HG03354 (cell line): ENCODE results near the gene MS4A3.
"Not testable (repeated sequence)": the region's sequence is repeated elsewhere in the genome, so short reads cannot be mapped to it uniquely, and the experiment has no call there.

Experiments used
- ATAC-seq: cut with Tn5 transposase; IDR thresholded peaks from one replicate; pipeline ENCODE4 v1.9.1; 2021; ENCODE audit warnings: mild to moderate bottlenecking; ENCODE audit not compliant: unreplicated experiment, poor library complexity, severe bottlenecking

The MS4A3 gene, protein sequence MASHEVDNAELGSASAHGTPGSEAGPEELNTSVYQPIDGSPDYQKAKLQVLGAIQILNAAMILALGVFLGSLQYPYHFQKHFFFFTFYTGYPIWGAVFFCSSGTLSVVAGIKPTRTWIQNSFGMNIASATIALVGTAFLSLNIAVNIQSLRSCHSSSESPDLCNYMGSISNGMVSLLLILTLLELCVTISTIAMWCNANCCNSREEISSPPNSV

DNA sequence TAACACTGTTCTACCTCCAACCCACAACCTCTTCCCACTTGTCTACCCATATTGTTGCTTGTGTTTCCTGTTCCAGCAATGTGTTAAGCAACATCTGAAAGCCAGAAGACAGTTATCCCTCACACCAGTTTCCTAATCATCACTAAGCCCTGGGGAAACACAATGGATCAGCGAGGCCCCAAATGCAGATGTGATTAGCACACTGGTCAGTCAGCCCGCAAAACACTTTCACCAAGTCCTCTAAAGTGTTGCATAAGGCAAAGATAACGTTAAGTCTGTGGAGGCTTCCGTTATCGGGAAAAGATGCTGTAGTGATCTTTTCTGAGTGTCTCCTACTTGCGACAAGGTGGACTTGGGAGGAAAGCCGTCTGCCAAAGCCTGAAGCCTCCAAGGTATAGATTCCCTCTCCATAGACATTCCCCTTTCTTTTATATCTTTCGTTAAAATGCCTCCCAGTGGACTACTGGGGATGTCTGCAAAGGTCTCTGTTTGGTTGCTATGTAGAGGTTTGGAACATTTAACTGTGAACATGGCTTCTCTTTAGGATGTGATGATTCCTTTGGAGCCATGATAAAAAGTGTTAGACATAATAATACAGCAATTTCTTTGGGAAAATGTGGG lies at the start of gene MS4A3:
Gene MS4A3 (plus strand): TSS at position 317 of the 621 bp plus-strand sequence. CDS start 4,496 bp downstream, outside the sequence.
- ATAC-seq, result no peak

DNA sequence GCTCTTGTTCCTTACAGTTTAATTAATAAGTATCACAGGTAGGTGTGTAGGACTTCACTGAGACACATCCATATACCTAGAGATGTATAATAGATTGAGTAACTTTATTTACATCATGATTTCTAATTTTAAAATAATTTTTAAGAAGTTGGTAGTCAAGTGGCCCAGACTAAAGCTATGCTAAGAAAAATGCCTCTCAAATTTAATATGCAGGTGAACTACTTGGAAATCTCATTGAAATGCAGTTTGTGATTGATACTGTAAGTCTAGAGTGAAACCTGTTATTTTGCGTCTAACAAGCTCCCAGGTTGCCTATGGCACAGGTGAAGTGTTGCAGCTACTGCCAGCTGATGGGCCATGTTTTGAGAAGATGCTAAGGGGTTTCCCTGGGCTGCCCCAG lies 39.6 kb upstream of the MS4A3 start, which contains the start of gene OOSP4B:
Gene OOSP4B (plus strand): TSS at position 301 of the 400 bp plus-strand sequence.
- no peak for ATAC-seq

DNA sequence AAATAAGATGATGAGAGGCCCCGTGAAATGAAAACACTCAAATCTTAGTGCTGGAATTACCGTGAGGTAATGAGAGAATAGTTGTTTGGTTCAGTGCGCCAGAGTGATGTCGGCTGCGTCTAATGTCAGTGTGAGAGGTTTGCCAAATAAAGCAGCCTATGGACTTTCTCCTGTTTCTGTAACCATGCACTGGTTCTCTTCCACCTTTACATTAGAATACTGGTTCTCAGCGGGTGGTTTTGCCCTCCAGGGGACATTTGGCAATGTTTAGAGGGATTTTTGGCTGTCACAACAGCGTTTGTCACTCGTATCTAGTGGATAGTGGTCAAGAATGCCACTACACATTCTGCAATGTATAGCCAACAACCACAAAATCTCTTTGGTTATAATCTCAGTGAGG lies 38.4 kb upstream of the MS4A3 start:
- no peak for ATAC-seq

DNA sequence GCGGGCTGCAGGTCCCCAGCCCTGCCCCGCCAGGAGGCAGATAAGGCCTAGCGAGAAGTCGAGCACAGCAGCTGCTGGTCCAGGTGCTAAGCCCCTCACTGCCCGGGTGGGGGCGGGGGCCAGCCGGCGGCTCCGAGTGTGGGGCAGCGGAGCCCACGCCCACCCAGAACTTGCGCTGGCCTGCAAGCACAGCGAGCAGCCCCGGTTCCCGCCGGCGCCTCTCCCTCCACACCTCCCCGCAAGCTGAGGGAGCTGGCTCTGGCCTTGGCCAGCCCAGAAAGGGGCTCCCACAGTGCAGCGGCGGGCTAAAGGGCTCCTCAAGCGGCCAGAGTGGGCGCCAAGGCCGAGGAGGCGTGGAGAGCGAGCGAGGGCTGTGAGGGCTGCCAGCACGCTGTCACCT lies 36.1 kb upstream of the MS4A3 start:
- not testable (repeated sequence) for ATAC-seq

DNA sequence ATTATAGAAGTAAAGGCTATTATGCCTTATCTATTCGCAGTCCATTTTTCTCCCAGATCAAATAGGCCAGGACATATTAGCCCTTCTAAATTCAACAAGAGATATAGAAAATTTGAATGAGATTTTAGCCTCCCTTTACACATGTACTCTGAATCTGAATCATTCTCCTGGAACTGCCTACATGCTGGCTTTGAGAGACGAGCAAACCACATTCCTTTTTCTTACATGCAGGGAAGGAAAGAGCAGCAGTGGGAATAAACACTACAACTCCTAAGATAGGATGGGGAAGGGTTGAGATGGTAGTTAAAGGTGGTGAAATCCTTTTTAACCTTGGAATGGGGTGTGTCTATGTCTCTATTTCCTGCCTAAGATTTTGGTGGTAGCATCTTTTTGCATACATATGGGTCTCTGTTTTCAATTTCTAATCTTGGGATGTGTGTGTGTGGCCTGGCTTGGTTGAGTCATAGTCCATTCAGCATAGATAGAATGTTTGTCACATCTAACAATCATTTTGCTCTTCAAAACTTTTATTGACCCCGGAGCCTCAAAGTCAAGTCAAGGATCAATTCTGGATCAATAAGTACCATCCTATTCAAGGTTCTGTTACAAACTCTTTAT lies 27.3 kb upstream of the MS4A3 start:
- no peak for ATAC-seq

DNA sequence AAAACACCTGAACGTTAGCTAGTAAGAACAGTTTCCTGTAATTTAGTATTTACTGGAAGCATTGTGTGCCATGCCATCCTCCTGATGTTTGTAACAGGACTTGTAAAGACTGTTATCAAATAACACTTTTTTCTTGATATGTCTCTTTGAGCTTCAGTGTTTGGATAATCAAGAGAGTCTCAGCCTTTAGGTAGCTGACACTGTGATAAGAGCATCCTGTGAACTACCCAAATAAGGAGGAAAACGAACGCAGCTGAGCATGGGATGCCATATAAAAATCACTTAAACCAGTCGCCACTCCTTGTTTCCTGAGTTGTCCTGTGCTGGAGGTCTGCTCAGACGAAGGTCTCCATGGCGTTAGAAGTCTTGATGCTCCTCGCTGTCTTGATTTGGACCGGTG lies 16.4 kb upstream of the MS4A3 start, which contains the start of gene OOSP2:
Gene OOSP2 (plus strand): TSS at position 301 of the 400 bp plus-strand sequence. CDS start 51 bp downstream, at position 352.
- no peak for ATAC-seq

DNA sequence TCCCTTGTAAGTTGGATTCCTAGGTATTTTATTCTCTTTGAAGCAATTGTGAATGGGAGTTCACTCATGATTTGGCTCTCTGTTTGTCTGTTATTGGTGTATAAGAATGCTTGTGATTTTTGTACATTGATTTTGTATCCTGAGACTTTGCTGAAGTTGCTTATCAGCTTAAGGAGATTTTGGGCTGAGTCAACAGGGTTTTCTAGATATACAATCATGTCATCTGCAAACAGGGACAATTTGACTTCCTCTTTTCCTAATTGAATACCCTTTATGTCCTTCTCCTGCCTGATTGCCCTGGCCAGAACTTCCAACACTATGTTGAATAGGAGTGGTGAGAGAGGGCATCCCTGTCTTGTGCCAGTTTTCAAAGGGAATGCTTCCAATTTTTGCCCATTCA lies 6.0 kb upstream of the MS4A3 start:
- ATAC-seq, result not testable (repeated sequence)

DNA sequence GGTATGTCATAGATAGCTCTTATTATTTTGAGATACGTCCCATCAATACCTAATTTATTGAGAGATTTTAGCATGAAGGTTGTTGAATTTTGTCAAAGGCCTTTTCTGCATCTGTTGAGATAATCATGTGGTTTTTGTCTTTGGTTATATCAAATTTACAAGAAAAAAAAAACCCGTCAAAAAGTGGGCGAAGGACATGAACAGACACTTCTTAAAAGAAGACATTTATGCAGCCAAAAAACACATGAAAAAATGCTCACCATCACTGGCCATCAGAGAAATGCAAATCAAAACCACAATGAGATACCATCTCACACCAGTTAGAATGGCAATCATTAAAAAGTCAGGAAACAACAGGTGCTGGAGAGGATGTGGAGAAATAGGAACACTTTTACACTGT lies 5.6 kb upstream of the MS4A3 start:
- ATAC-seq, result not testable (repeated sequence)

DNA sequence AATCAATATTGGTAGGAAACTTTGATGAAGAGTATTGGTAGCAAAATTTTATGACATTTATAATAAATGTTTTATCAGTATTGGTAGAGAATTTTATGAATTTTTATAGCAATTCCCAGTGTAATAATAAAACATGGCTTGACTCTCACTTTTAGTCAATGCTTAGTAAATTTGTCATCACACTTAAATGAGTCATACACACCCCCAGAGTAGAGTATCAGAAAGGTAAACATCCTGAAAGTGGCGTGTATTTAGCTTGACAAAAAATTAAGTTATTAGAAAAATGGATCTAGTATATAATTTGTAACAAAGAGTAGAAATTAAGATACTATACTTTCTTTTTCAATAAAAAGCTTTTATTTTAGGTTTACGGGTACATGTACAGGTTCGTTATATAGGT lies 2.6 kb downstream of the MS4A3 start:
- ATAC-seq, result no peak

DNA sequence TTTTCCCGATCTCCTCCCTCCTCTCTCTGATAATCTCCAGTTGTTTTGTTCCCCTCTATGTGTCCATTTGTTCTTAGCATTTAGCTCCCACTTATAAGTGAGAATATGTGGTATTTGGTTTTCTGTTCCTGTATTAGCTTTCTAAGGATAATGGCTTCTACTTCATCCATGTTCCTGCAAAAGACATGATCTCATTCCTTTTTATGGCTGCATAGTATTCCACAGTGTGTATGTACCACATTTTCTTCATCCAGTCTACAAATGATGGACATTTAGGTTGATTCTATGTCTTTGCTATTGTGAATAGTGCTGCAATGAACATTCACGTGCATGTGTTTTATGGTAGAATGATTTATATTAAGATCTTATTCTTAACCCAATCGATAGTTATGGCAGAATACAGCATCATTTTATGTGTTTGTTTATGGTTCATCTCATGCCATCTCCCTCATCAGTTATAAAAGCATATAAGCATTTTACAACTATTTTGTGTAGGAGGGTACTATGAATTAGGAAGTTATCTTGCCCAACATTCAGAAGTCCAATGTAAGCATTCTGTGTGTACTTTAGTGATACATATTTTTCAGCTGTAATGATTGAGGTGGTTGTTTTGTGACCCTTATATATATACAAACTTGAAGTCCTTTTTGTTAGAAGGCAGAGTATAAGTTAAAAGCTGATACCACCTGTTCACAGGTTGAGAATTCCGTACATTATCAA lies 3.2 kb downstream of the MS4A3 start:
- ATAC-seq, result no peak

DNA sequence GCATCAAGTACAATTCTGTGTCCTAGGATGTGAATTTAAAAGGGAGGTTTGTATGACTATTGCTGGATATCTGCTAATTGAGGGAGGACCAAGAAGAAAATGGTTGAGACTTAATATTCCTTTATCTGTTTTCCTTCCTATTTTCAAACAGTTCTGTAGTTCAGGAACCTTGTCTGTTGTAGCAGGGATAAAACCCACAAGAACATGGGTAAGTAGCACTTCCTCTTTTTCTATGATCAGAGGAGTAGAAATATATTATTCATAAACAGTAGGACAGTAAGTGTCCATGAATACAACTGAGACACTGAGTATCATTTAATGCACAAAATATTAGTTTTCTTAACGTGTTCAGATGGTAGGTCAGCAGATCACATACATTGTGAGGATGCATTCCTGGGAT lies 7.6 kb downstream of the MS4A3 start:
- no peak for ATAC-seq

DNA sequence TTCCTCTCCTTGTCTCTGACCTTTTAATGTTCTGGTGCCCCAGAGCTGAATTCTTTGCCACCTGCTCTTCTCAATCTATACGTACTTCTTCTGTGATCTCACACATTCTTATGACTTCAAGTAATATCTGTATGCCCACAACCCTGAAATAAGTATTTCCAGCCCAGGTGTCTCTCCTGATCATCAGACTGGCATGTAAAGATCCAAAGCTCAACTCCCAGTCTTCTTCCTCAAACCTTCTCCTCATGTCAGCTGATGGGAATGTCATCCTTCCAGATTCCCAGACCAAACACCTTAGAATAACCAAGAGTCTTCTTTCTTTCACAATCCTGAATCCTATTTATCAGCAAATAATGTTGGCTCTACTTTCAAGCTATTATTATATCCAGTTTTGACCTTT lies 9.3 kb downstream of the MS4A3 start:
- no peak for ATAC-seq

DNA sequence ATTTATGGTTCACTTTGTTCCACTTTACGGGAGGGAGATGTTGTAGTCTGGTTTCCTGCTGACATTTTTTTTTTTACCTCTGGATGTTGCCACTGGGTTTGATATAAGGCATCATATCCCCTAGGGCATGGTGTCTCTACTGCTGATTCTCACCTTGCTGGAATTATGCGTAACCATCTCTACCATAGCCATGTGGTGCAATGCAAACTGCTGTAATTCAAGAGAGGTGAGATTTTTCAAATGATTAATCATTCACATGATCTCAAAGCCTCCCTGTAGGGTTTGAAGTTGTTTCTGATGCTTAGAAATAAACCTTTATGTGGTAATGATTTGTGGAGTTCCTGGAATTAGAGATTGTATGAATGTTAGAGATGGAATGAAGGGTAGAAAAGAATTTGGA lies 13.0 kb downstream of the MS4A3 start:
- ATAC-seq, result no peak

DNA sequence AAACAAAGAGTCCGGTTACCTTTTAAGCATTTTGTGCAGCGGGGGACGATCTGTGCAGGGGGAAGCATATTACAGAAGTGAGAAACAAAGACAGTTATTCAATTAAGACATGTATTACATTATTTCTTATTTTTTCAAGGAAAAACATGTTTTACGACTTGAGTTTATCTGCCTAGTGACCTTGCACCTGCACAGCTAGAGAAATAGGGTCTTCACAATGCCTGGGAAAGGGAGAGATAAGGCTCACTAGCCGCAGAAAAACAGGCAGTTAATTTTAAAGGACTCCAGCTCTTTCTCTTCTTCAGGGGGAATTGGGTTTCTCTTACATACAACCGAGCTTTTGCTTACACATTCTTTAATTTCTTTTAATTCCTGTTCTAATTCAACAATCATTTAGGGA lies 15.2 kb downstream of the MS4A3 start:
- ATAC-seq, result not testable (repeated sequence)

DNA sequence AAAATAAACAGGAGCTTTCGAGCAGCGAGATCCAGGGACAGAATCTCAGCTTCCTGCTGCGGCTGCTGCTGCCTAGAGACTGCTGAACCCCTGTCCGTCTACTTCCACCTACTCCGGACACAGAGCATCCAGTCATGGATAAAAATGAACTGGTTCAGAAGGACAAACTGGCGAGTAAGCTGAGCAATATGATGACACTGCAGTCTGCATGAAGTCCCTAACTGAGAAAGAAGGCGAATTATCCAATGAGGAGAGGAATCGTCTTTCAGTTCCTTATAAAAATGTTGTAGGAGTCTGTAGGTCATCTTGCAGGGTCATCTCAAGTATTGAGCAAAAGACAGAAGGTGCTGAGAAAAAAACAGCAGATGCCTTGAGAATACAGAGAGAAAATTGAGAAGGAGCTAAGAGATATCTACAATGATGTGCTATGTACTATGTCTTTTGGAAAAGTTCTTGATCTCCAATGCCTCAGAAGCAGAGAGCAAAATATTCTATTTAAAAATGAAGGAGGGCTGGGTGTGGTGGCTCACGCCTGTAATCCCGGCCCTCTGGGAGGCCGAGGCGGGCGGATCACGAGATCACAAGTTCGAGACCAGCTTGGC lies 20.9 kb downstream of the MS4A3 start:
- no peak for ATAC-seq

DNA sequence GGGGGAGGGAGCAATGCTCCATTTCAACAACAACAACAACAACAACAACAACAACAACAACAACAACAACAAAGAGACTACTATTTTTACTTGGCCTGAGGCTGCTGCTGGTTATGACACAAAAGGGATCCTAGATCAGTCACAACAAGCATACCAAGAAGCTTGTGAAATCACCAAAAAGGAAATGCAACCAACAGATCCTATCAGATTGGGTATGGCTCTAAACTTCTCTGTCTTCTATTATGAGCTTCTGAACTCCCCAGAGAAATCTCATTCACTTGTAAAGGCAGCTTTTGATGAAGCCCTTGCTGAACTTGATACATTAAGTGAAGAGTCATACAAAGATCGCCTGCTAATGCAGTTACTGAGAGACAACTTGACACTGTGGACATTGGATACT lies 21.5 kb downstream of the MS4A3 start:
- ATAC-seq, result no peak

DNA sequence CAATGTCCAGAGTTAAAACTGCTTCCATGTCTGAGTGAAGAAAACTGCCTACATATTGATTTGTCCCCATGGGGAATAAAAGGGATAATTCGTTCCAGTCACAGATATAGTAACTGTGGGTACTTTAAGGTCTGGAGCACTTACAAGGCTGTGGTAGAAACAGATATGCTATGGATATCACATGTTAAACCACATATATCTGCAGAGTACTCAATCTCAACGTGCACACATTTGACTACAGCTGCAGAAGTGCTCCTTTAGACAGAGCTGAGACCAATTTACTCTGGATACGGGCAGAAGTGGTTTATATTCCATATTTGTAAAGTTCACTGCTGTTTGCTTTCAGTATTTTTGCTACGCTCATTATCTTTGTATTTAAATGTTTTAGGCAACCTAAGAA lies 22.3 kb downstream of the MS4A3 start:
- ATAC-seq, result no peak

DNA sequence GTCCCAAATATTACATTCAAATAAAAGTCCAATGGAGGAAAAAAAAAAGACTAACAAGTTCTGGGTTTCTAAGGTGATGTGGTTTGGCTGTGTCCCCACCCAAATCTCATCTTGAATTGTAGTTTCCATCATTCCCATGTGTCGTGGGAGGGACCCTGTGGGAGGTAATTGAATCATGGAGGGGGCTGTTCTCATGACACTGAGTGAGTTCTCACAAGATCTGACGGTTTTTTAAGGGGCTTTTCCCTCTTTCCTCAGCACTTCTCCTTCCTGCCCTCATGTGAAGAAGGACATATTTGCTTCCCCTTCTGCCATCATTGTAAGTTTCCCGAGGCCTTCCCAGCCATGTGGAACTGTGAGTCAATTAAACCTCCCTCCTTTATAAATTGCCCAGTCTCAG lies 24.1 kb downstream of the MS4A3 start:
- no peak for ATAC-seq

DNA sequence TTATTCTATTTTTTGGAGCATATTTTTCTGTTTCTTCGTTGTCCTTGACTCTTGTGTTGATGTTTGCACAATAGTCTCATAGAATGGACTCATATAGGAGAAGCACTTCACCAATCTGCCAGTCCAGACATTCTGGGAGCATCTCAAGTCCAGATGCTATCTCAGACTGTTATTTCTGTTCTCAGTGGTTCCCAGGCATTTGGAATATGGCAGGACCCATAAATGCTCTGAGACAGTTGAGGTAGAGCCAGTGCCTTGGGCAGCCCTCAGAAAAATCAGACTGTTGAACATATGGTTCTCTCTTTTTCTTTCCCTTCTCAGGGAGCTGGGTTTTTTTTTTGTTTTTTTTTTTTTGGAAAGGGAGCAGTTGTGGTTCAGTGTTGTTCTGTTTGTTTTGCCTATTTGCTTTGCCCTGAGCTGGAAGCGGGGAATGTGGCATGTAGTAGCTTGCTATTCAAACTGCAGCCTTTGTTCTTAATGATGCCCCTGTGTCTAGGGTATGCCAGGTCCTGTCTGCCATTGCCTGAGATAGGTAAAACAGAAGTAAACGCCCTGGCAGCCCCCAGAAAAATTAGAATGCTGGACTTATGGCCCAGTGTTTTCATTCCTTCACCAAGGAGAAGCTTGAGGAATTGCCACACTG lies 28.3 kb downstream of the MS4A3 start:
- no peak for ATAC-seq

DNA sequence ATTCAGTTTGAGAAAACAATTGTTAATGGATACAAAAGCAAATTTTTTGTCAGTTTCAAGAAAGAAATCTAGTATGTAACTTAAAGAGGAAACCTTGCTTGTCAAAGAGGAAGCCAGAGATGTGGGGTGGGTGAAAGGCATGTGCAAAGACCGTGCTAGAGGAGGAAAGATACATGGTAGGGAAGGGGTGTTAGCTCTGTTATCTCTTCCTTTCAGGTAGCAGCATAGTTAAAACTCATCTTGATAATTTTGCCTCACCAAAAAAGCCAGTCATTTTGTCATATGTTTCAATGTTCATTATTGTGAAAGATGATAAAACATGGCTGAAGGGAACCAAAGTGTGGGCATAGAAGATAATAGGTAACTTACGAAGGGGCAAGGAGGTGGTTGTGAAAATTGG lies 29.4 kb downstream of the MS4A3 start:
- no peak for ATAC-seq
